Activated CD8-positive, alpha-beta memory T cell treated with anti-CD3 and anti-CD28 coated beads, Interleukin-2, amount 50 U/mL, for 24 hours (primary cell): ENCODE results near the gene OSBPL10.
"Not testable (repeated sequence)": the region's sequence is repeated elsewhere in the genome, so short reads cannot be mapped to it uniquely, and the experiment has no call there.

Experiments used
- DNase-seq: peaks from one replicate; pipeline ENCODE4 v3.0.0-alpha.2; 2020; ENCODE audit errors: extremely low read depth

Gene OSBPL10

GRCh38 chr3:31890742-31891469, 90.2 kb downstream of the OSBPL10 start:
- no peak for DNase-seq

DNA sequence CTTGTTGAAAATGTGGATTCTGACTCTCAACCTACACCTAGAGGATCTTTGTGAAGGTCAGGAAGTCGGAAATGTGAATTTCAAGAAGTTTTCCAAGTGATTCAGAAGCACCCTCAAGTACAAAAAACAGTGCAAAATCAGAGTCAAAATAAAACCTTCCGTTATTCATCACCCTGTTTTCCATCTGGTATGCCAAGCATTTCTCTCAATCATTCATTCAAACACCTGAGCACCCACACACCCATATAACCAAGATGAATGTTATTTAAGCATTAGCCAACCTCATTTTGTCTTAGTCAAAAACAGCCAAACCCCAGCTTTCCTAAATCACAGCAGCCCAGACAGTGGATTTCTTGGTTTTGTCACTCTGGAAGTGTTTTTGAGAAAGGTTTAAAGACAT, 91.1 kb downstream of the OSBPL10 start:
- DNase-seq, result no peak

DNA sequence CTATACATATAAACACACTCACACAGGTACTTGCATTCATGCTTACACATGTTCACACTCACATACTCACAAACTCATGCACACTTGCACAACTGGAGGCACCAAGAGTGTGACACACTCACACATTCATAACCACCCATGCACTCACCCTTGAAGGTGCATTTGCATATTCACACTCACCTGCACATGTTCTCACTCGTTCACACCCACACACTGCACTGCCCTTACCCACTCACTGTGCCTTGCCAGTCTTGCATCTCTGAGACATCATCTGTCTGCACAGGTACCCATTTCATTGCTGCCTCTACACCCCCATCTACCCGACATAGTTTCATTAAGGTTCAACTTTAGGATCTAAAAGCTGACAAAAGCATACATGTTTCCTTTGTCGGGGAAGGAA, 95.8 kb downstream of the OSBPL10 start:
- DNase-seq, result no peak

GRCh38 chr3:31884251-31884650, 96.8 kb downstream of the OSBPL10 start:
- DNase-seq, result no peak

DNA sequence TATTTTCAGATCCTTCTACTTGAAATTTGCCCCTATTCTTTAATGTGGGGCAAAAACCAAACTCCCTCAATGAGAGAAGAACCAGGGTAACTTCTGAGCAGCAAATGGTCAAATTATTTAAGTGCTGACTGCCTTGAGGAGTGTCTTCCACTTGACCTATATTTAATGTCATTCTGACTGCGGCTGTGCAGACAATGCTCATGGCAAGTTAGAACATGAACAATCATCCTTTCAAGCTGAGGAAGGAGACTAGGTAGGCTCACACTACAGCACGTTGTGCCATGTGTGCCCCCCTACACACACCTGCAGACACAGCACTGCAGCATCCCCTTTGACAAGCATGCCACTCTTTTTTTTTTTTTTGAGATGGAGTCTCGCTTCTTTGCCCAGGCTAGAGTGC, 98.2 kb downstream of the OSBPL10 start:
- no peak for DNase-seq

GRCh38 chr3:31882431-31882830, 98.6 kb downstream of the OSBPL10 start:
- no peak for DNase-seq

DNA sequence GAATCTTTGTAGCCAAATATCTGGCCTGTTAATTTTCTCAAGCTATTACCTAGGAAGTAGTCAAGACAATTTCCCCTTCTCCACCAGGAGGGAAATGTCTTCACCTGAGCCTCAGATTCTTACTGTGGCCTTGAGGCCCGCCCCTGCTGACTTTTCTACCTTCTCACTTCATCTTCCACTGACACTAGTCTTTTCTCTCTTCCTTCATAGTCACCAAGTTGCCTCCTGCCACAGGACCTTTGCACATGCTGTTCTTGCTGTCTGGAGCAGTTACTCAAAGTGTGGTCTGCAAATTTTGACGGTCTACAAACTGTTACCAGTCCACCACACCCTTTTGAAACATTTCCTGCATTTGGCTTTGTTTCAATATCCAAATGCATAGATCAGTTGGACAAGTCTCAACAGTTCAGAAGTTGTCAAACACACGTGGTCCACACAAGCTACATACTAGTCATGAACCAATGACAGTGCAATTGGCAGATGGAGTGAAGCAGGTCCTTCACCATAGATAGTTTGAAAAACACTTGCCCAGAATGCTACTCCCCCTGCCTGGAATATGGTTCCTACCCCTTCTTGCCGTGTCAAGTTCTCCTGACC, 100.5 kb downstream of the OSBPL10 start:
- DNase-seq, result no peak

DNA sequence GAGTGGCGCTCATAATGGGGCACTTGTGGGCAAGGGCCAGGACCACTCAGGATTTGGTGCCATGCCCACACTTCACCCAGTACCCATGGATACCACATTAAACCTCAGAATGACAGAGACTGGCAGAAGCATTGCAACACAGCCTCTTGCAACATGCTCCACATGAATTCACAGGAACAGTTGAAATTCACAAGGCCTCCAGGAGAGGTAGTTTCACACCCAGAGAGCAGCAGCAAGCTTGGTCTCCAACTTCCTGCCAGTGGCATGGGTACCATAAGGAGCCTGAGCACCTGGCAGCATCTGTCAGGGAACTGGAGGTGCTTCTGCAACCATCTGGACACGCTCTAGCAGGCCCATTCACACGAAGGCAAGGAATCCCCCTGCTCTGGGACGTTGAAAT, 101.0 kb downstream of the OSBPL10 start:
- DNase-seq, result no peak

DNA sequence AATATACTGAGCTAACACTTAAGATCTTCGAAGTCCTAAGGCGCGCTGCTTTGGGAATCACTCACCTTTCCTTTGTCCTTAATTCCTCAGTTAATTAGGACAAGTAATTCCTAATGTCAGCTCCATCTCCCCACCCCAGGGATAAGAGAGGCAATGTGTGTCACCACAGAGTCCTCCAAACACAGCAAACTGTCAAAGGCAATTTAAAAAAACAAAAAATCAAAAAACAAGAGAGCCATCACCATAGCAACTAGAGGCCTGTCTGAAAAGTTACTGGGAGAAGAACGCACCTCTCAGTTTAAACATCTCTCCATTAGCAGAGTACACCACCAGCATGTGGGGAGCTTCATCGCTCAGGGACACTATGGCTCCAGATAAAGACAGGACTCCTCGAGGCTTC, 101.7 kb downstream of the OSBPL10 start:
- DNase-seq, result no peak

DNA sequence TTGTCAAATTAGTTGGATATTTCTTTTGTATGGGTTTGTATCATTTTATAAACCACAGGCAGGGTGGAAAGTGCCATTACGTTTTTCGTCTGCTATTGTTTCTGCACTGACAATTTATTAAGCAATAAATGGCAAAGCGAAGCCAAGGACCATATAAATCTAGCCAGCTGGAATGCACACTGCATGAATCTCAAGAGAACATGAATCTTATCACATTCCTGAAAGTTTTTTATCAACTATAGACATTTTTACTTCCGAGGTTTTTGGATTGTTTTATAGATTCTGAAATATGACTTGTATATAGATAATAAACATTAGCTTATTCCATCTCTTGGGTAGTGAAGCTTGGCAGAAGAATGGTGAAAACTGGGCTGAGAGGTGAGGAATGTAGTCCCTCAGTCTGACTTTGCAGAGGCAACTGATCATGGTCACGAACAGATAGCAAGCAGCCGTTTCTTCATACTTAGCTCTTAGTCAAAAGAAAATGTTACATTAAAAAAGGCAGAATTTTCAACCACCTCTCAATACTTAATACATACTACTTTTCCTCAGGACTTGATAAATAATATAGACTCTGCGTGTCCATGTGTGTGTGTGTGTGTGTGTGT, 102.7 kb downstream of the OSBPL10 start:
- DNase-seq, result no peak

GRCh38 chr3:31876331-31876730, 104.7 kb downstream of the OSBPL10 start:
- no peak for DNase-seq

DNA sequence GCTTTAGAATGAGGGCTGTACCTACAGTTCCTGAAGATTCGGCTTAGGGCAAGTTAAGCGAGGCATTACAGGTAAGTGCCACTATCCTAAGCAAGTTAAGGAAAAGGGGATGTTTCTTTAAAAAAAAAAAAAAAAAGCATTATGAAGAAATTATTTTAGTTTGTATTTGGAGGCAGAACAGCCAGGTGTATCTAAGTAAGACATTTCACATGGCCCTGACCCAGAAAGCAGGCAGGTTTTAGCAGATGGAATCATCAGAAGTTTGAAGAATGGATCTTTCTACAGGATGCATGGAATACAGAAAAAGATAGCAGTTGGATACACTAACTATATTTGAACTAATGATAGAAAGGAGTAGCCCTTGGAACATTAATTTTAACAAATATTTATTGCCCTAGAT, 105.6 kb downstream of the OSBPL10 start:
- DNase-seq, result no peak

- no peak for DNase-seq
These were observed 107.7 kb downstream of the OSBPL10 start for GRCh38 chr3:31873254-31873820.

DNA sequence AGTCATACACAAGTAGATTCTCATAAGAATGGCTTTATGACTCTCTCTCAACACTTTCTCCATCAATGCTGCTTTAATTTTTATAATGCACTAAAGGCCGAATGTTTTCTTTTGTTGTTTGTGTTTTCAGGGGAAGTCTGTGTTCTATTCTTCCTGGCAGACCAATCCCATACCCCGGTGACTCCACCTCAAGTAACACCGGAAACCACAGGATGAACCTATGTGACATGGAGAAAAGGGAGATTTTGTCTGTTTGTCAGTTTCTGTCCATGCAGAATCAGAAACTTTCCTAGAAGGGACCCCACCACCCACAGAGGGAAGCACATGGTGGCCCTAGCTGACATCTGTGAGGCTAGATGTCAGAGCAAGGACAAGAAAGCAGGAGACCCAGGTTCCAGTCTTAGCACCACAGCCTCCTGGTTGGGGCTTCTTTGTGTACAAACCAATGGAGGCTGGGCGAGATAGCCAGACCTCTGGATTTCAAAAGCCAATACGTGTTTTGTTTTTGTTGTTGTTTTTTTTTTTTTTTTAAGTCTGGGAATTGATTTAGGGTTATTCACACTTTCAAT, 109.0 kb downstream of the OSBPL10 start:
- DNase-seq, result no peak

- not testable (repeated sequence) for DNase-seq
These were observed 111.0 kb downstream of the OSBPL10 start for GRCh38 chr3:31870111-31870510.

GRCh38 chr3:31868236-31868635, 112.8 kb downstream of the OSBPL10 start:
- DNase-seq, result no peak

DNA sequence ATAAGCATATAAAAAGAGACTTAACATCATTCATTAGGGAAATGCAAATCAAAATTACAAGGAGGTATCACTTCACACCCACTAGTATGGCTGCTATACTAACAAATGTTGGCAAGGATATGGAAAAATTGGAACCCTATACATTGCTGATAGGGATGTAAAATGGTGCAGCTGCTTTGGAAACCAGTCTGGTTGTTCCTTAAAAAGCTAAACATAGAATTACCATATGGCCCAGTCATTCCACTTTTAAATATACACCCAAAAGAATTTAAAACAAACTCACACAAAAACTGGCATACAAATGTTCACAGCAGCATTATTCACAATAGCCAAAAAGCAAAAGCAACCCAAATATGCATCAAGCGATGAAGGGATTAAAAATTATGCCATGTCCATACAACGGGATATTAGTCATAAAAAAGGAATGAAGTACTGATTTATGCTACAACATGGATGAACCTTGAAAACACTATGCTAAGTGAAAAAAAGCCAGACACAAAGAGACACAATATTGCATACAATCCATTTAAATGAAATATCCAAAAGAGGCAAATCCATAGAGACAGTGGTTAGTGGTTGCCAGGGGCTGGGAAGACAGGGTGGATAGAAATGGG, 118.3 kb downstream of the OSBPL10 start:
- no peak for DNase-seq

DNA sequence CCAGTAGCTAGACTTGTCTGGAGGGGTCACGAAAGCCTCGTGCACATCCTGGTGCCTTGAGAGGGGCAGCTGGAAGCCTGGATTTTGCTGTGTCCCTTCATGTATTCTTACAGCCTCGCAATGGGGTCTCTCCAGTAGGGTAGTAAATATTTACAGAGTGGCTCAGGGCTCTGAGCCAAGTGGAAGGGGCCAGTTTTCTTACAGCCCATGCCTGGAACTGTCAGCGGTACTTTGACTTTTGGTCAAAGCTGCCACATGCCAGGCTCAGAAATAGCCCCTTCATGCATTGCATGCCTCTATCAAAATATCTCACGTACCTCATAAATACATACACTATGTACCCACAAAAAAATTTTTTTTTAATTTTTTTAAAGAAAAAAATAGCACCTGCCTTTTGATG, 119.2 kb downstream of the OSBPL10 start:
- no peak for DNase-seq

- DNase-seq, result not testable (repeated sequence)
These were observed 120.4 kb downstream of the OSBPL10 start for GRCh38 chr3:31860642-31861041.

GRCh38 chr3:31859245-31859644, 121.8 kb downstream of the OSBPL10 start:
- no peak for DNase-seq

DNA sequence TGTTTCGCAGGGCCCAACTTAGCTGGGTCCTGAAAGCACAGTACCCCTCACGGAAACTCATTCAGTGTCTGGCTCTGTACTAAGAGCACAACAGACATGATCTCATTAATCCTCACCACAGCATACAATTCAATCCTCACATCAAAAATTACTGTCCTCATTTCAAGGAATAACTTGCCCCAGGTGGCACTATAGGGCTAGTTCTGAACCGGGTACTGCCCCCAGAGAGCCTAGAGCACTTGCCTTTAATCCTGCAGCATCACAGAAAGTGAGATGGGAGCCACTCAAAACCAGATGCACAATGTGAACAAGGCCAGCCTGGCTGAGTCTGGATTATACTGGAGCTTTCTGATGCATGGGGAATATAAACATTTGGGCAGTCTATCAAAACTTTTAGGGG, 122.6 kb downstream of the OSBPL10 start:
- DNase-seq, result no peak

GRCh38 chr3:31853580-31853979, 127.5 kb downstream of the OSBPL10 start:
- no peak for DNase-seq
